ENCODE results near the gene UBTD1. TPM values are rescaled to one million over a fixed set of nuclear protein-coding genes. Genes with fewer than 3 reads are reported as not detected.
"Not testable (repeated sequence)": the region's sequence is repeated elsewhere in the genome, so short reads cannot be mapped to it uniquely, and the experiment has no call there.

Gene UBTD1
- total and polyA plus RNA-seq, 7 experiments from 2014 or later, result 0.94 to 4.2 (median 2.1) TPM

DNA sequence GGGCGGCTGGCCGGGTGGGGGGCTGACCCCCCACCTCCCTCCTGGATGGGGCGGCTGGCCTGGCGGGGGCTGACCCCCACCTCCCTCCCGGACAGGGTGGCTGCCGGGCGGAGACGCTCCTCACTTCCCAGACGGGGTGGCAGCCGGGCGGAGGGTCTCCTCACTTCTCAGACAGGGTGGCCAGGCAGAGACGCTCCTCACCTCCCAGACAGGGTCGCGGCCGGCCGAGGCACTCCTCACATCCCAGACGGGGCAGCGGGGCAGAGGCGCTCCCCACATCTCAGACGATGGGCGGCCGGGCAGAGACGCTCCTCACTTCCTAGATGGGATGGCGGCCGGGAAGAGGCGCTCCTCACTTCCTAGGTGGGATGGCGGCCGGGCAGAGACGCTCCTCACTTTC is 30.2 kb downstream of the UBTD1 start:
- CTCF ChIA-PET, result not testable (repeated sequence)

GRCh38 chr10:97529685-97530465 is 31.2 kb downstream of the UBTD1 start:
- Mint-ChIP-seq H3K9me3 (peaks cover 0 to 7% (median 0%) of the 10 kb centered on the region in 11 donors), H3K27me3 (no peaks in the 10 kb centered on the region), H3K27ac (no peak overlapping the region), H3K4me3 (no peak overlapping the region), H3K36me3 (peaks cover 0 to 5% (median 0%) of the 10 kb centered on the region in 5 donors), H3K4me1 (peaks cover 0 to 5% (median 0%) of the 10 kb centered on the region in 7 donors)
- no peaks in the 10 kb centered on the region for H3K9me3 ChIP-seq (ENCODE audit: control insufficient read depth in 2 of 3, low read length in 3 of 3)
- POLR2A ChIA-PET, result no interaction called here
- H3K4me3 ChIP-seq (ENCODE audit: low read length), result no peak overlapping the region
- ATAC-seq (no peak), DNase-seq (no peak)
- H3K4me1 ChIP-seq (ENCODE audit: control insufficient read depth in 2 of 2, insufficient read depth in 2 of 2, low read length in 2 of 2), result no peaks in the 10 kb centered on the region
- CTCF ChIA-PET, result no interaction called here
- intact Hi-C loops (cut with micrococcal nuclease), result no loop called here
- H3K36me3 ChIP-seq (ENCODE audit: control insufficient read depth in 2 of 3, insufficient read depth in 3 of 3, low read length in 3 of 3), result no peaks in the 10 kb centered on the region
- no peaks in the 10 kb centered on the region for H3K27me3 ChIP-seq (ENCODE audit: control insufficient read depth in 2 of 2, insufficient read depth in 2 of 2, low read length in 2 of 2)
- H3K27ac ChIP-seq (ENCODE audit: low read depth, low read length), result no peak overlapping the region

More for the DNA sequence above, 30.2 kb downstream of the UBTD1 start:
- ATAC-seq; intact Hi-C loops (cut with micrococcal nuclease); H3K4me3 ChIP-seq (ENCODE audit: low read length); H3K27me3 Mint-ChIP-seq; POLR2A ChIA-PET; DNase-seq; H3K36me3 Mint-ChIP-seq; H3K27ac Mint-ChIP-seq; H3K27me3 ChIP-seq (ENCODE audit: control insufficient read depth in 2 of 2, insufficient read depth in 2 of 2, low read length in 2 of 2); H3K9me3 Mint-ChIP-seq; H3K4me3 Mint-ChIP-seq; H3K4me1 ChIP-seq (ENCODE audit: control insufficient read depth in 2 of 2, insufficient read depth in 2 of 2, low read length in 2 of 2); H3K4me1 Mint-ChIP-seq; H3K9me3 ChIP-seq (ENCODE audit: control insufficient read depth in 2 of 3, low read length in 3 of 3); H3K36me3 ChIP-seq (ENCODE audit: control insufficient read depth in 2 of 3, insufficient read depth in 3 of 3, low read length in 3 of 3); H3K27ac ChIP-seq (ENCODE audit: low read depth, low read length): not testable (repeated sequence)

GRCh38 chr10:97531401-97531986 is 32.8 kb downstream of the UBTD1 start:
- no peaks in the 10 kb centered on the region for H3K9me3 ChIP-seq (ENCODE audit: control insufficient read depth in 2 of 3, low read length in 3 of 3)
- Mint-ChIP-seq H3K27me3 (no peaks in the 10 kb centered on the region), H3K27ac (no peak overlapping the region), H3K4me1 (peaks cover 0 to 5% (median 0%) of the 10 kb centered on the region in 7 donors), H3K4me3 (no peak overlapping the region), H3K9me3 (peaks cover 0 to 7% (median 0%) of the 10 kb centered on the region in 11 donors), H3K36me3 (peaks cover 0 to 5% (median 0%) of the 10 kb centered on the region in 5 donors)
- POLR2A ChIA-PET, result no interaction called here
- ATAC-seq (no peak), DNase-seq (no peak)
- no peaks in the 10 kb centered on the region for H3K4me1 ChIP-seq (ENCODE audit: control insufficient read depth in 2 of 2, insufficient read depth in 2 of 2, low read length in 2 of 2)
- no peak overlapping the region for H3K4me3 ChIP-seq (ENCODE audit: low read length)
- CTCF ChIA-PET, result no interaction called here
- no peaks in the 10 kb centered on the region for H3K36me3 ChIP-seq (ENCODE audit: control insufficient read depth in 2 of 3, insufficient read depth in 3 of 3, low read length in 3 of 3)
- intact Hi-C loops (cut with micrococcal nuclease), result no loop called here
- no peak overlapping the region for H3K27ac ChIP-seq (ENCODE audit: low read depth, low read length)
- H3K27me3 ChIP-seq (ENCODE audit: control insufficient read depth in 2 of 2, insufficient read depth in 2 of 2, low read length in 2 of 2), result no peaks in the 10 kb centered on the region

DNA sequence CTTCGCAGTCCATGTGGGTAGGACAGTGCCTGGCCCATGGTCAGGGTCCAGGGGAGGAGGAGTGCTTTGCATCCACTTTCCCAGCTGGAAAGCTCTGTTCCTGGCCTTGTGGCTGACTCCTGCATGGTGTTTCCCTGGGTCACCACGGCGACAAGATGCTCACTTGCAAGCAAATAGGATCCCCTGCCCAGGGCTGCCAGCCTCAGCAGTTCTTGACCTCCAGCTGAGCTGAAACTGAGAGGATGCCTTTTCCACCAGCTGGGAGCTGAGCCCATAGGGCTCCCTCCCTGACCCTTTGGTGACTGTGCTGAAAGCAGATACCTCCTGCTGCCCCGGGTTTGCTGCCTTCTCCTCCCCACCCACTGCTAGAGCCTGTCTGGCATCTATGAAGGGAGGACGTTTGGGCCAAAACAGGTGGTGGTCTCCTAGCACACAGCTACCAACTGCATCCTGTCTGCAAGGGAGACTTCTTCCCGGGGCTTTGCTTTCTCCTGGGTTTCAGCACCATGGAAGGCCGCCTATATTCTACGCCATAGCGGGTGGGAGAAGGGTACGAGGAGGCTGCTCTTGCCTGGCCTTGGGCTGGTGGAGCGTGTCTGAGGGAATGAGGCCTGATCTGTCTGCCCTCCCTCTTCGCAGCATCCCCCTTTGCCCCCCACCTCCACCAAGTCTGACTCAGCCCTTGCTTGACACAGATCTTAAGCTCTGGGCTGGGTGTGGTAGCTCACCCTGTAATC is 34.4 kb downstream of the UBTD1 start:
- ChIA-PET POLR2A (no interaction called here), CTCF (interaction anchor here (0.8 to 1.6 kb wide), 2 partner anchors 13 to 33 kb away, joined by 3 read pairs; no protein-coding TSS in a partner anchor)
- no peak overlapping the region for H3K4me3 Mint-ChIP-seq
- Histone ChIP-seq H3K27me3 (ENCODE audit: control insufficient read depth in 2 of 2, insufficient read depth in 2 of 2, low read length in 2 of 2) (no peaks in the 10 kb centered on the region), H3K36me3 (ENCODE audit: control insufficient read depth in 2 of 3, insufficient read depth in 3 of 3, low read length in 3 of 3) (no peaks in the 10 kb centered on the region), H3K4me3 (ENCODE audit: low read length) (no peak overlapping the region), H3K4me1 (ENCODE audit: control insufficient read depth in 2 of 2, insufficient read depth in 2 of 2, low read length in 2 of 2) (no peaks in the 10 kb centered on the region), H3K27ac (ENCODE audit: low read depth, low read length) (no peak overlapping the region), H3K9me3 (ENCODE audit: control insufficient read depth in 2 of 3, low read length in 3 of 3) (no peaks in the 10 kb centered on the region)
- peaks cover 0 to 7% (median 0%) of the 10 kb centered on the region in 11 donors for H3K9me3 Mint-ChIP-seq
- peaks cover 0 to 5% (median 0%) of the 10 kb centered on the region in 7 donors for H3K4me1 Mint-ChIP-seq
- DNase-seq, result no peak
- peaks cover 0 to 5% (median 0%) of the 10 kb centered on the region in 5 donors for H3K36me3 Mint-ChIP-seq
- H3K27me3 Mint-ChIP-seq, result no peaks in the 10 kb centered on the region
- ATAC-seq, result no peak
- no peak overlapping the region for H3K27ac Mint-ChIP-seq
- intact Hi-C loops (cut with micrococcal nuclease), result no loop called here

GRCh38 chr10:97533888-97534287 is 35.2 kb downstream of the UBTD1 start:
- Mint-ChIP-seq H3K9me3 (peaks cover 0 to 7% (median 0%) of the 10 kb centered on the region in 11 donors), H3K27ac (no peak overlapping the region), H3K4me1 (peaks cover 0 to 5% (median 0%) of the 10 kb centered on the region in 7 donors), H3K36me3 (peaks cover 0 to 5% (median 0%) of the 10 kb centered on the region in 5 donors), H3K4me3 (no peak overlapping the region), H3K27me3 (no peaks in the 10 kb centered on the region)
- intact Hi-C loops (cut with micrococcal nuclease), result no loop called here
- Histone ChIP-seq H3K4me1 (ENCODE audit: control insufficient read depth in 2 of 2, insufficient read depth in 2 of 2, low read length in 2 of 2) (no peaks in the 10 kb centered on the region), H3K36me3 (ENCODE audit: control insufficient read depth in 2 of 3, insufficient read depth in 3 of 3, low read length in 3 of 3) (no peaks in the 10 kb centered on the region), H3K27me3 (ENCODE audit: control insufficient read depth in 2 of 2, insufficient read depth in 2 of 2, low read length in 2 of 2) (no peaks in the 10 kb centered on the region), H3K27ac (ENCODE audit: low read depth, low read length) (no peak overlapping the region), H3K9me3 (ENCODE audit: control insufficient read depth in 2 of 3, low read length in 3 of 3) (no peaks in the 10 kb centered on the region), H3K4me3 (ENCODE audit: low read length) (no peak overlapping the region)
- ChIA-PET CTCF (interaction anchor here (0.7 to 1.6 kb wide), 3 partner anchors 12 to 903 kb away, joined by 3 to 11 read pairs (median 3); no protein-coding TSS in a partner anchor), POLR2A (no interaction called here)
- DNase-seq, result no peak
- no peak for ATAC-seq

DNA sequence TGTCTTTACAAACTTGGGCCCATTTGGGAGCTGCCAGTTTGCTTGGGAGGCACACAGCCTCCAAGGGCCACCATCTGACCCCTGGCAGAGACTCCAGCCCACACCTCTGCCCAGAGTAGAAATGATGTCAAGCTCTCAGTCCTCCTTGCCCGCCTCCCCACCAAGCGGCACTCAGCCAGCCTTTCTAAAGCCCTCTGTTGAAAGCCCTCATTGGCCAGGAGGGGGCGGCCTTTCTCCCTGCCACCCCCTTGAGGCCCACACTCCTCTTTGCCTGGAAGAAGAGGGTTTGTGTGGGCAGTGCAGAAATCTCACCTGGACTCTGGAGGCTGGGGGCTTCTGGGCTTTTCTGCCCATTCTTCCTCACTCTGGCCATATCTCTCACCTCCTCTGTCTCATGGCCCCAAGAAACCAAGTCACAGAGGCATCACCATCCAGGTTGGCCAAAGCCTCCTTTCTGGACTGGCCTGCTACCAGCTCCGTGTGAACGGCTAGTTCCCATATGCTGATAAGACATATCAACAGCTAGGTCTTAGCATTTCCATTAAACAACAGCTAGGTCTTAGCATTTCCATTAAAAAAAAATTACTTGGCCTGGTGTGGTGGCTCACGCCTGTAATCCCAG is 36.1 kb downstream of the UBTD1 start:
- no peaks in the 10 kb centered on the region for H3K27me3 ChIP-seq (ENCODE audit: control insufficient read depth in 2 of 2, insufficient read depth in 2 of 2, low read length in 2 of 2)
- peak in 1 of 9 donors; percentile 46 for DNase-seq
- no peaks in the 10 kb centered on the region for H3K27me3 Mint-ChIP-seq
- no peak overlapping the region for H3K27ac ChIP-seq (ENCODE audit: low read depth, low read length)
- intact Hi-C loops (cut with micrococcal nuclease), result no loop called here
- peak; percentile 65 for ATAC-seq
- H3K4me3 ChIP-seq (ENCODE audit: low read length), result no peak overlapping the region
- H3K4me1 ChIP-seq (ENCODE audit: control insufficient read depth in 2 of 2, insufficient read depth in 2 of 2, low read length in 2 of 2), result no peaks in the 10 kb centered on the region
- H3K36me3 ChIP-seq (ENCODE audit: control insufficient read depth in 2 of 3, insufficient read depth in 3 of 3, low read length in 3 of 3), result no peaks in the 10 kb centered on the region
- no peaks in the 10 kb centered on the region for H3K9me3 ChIP-seq (ENCODE audit: control insufficient read depth in 2 of 3, low read length in 3 of 3)
- CTCF ChIA-PET, result interaction anchor here (0.7 to 1.1 kb wide), 2 partner anchors 13 to 50 kb away, joined by 3 read pairs; no protein-coding TSS in a partner anchor
- H3K27ac Mint-ChIP-seq, result no peak overlapping the region
- peaks cover 0 to 3% (median 0%) of the 10 kb centered on the region in 5 donors for H3K36me3 Mint-ChIP-seq
- H3K4me1 Mint-ChIP-seq, result peaks cover 0 to 2% (median 0%) of the 10 kb centered on the region in 7 donors
- H3K4me3 Mint-ChIP-seq, result no peak overlapping the region
- POLR2A ChIA-PET, result no interaction called here
- peaks cover 0 to 3% (median 0%) of the 10 kb centered on the region in 11 donors for H3K9me3 Mint-ChIP-seq
